HL-60 (cell line): ENCODE data around the gene COL4A4.

Experiments
- DNase-seq, 2 experiments: peaks; one replicate each; pipeline ENCODE4 v3.0.0-alpha.2; 2010 to 2020; ENCODE audit warnings: low read depth in 1 of 2, low spot score in 1 of 2
- H3K27ac ChIP-seq: fragments of 250-450 bp; sonication (Bioruptor Pico); replicated peaks from 2 replicates; pipeline ENCODE4 v1.5.1; 2020; ENCODE audit warnings: mild to moderate bottlenecking, moderate library complexity
- H3K27me3 ChIP-seq: fragments of 250-450 bp; sonication (Bioruptor Pico); 2 replicates; pipeline ENCODE4 v1.5.1; 2021; ENCODE audit warnings: mild to moderate bottlenecking, moderate library complexity; ENCODE audit not compliant: insufficient read depth, poor library complexity, severe bottlenecking
- H3K4me3 ChIP-seq: replicated peaks from 2 replicates; pipeline ENCODE4 v1.5.1; 2011; ENCODE audit warnings: mild to moderate bottlenecking, control low read depth, low read length; ENCODE audit not compliant: insufficient read depth
- CTCF ChIP-seq: IDR thresholded peaks from one replicate; pipeline ENCODE4 v1.5.1; 2011; ENCODE audit warnings: low read length, control low read depth, inconsistent platforms; ENCODE audit not compliant: insufficient read depth
- GABPA ChIP-seq: IDR thresholded peaks from 2 replicates; pipeline ENCODE4 v1.6.1; 2012; ENCODE audit warnings: low read depth
- POLR2AphosphoS5 ChIP-seq: IDR thresholded peaks from 2 replicates; pipeline ENCODE4 v1.6.1; 2012; ENCODE audit warnings: low read depth
- REST ChIP-seq: IDR thresholded peaks from 2 replicates; pipeline ENCODE4 v1.6.1; 2012; ENCODE audit warnings: low read depth; ENCODE audit not compliant: insufficient replicate concordance
- SPI1 ChIP-seq: IDR thresholded peaks from 2 replicates; pipeline ENCODE4 v1.6.1; 2012; ENCODE audit warnings: low read depth, mild to moderate bottlenecking, borderline replicate concordance

The COL4A4 gene

GRCh38 chr2:227106845-227107759, 56.9 kb downstream of the COL4A4 start:
- peak in 1 of 2 experiments; percentile 71 for DNase-seq
- Histone ChIP-seq H3K27ac (no peak overlapping the region), H3K27me3 (no peaks in the 10 kb centered on the region), H3K4me3 (no peak overlapping the region)
- TF ChIP-seq REST, result no peak
- peak; percentile 80 for TF ChIP-seq CTCF

- Histone ChIP-seq H3K27ac (no peak overlapping the region), H3K27me3 (no peaks in the 10 kb centered on the region), H3K4me3 (no peak overlapping the region)
- TF ChIP-seq GABPA, result no peak
- TF ChIP-seq SPI1, result no peak
- TF ChIP-seq REST, result no peak
- TF ChIP-seq CTCF, result no peak
- TF ChIP-seq POLR2AphosphoS5, result no peak
- no peak for DNase-seq
Measured at GRCh38 chr2:227103583-227103982, 60.4 kb downstream of the COL4A4 start.

- H3K4me3 ChIP-seq, result no peak overlapping the region
- H3K27ac ChIP-seq, result no peak overlapping the region
- H3K27me3 ChIP-seq, result no peaks in the 10 kb centered on the region
- no peak for DNase-seq
- no peak for TF ChIP-seq SPI1
Measured at GRCh38 chr2:227099340-227099739, 64.7 kb downstream of the COL4A4 start.

GRCh38 chr2:227098162-227098515, 65.9 kb downstream of the COL4A4 start:
- H3K27me3 ChIP-seq, result no peaks in the 10 kb centered on the region
- H3K27ac ChIP-seq, result no peak overlapping the region
- no peak for DNase-seq
- TF ChIP-seq REST, result no peak
- no peak overlapping the region for H3K4me3 ChIP-seq
